ENCODE measurements around the gene MLLT1.

GRCh38 chr19:6217752-6218334, 61.9 kb downstream of the MLLT1 start:
- no peak for TF ChIP-seq EZH2phosphoT487 (IDR thresholded peaks at IDR 0.05; ENCODE audit: insufficient read depth, low read depth)
- no peak for TF ChIP-seq EZH2 (IDR thresholded peaks at IDR 0.05; ENCODE audit: insufficient read depth, poor library complexity, severe bottlenecking)

Measured in GM23248 (cell line).